K562 (cell line): ENCODE data around the gene BRPF1. TPM values are rescaled to one million over a fixed set of nuclear protein-coding genes. Genes with fewer than 3 reads are reported as not detected.
A peak's percentile ranks its signal among the peaks of the same experiment; 100 is the strongest.

Experiments used
- AFF4 ChIP-seq: sonication (generic); formaldehyde crosslinking; IDR thresholded peaks from 2 replicates; pipeline ENCODE4 v1.8.0; 2023; ENCODE audit warnings: mild to moderate bottlenecking, missing genetic modification reagents
- ARID2 ChIP-seq: fragments of 450-650 bp; IDR thresholded peaks from 2 replicates; pipeline ENCODE4 v1.6.1; 2017; ENCODE audit warnings: antibody characterized with exemption, mild to moderate bottlenecking
- CBX2 ChIP-seq: fragments of 200-600 bp; sonication (generic); IDR thresholded peaks from one replicate; pipeline ENCODE4 v1.6.1; 2012; ENCODE audit warnings: mild to moderate bottlenecking, low read length, inconsistent platforms; ENCODE audit not compliant: insufficient read depth, poor library complexity, severe bottlenecking
- FOXA1 ChIP-seq: fragments of 450-650 bp; IDR thresholded peaks from 2 replicates; pipeline ENCODE4 v1.6.1; 2016; ENCODE audit warnings: mild to moderate bottlenecking, borderline replicate concordance
- FOXK1 ChIP-seq: sonication (generic); formaldehyde crosslinking; IDR thresholded peaks from 2 replicates; pipeline ENCODE4 v1.8.0; 2022; ENCODE audit warnings: missing genetic modification reagents, mild to moderate bottlenecking, borderline replicate concordance
- KDM5B ChIP-seq: fragments of 200-600 bp; sonication (generic); IDR thresholded peaks from 2 replicates; pipeline ENCODE4 v1.6.1; 2012; ENCODE audit warnings: low read depth, mild to moderate bottlenecking, moderate library complexity, low read length, control low read depth, inconsistent platforms; ENCODE audit not compliant: insufficient replicate concordance
- MAFG ChIP-seq: fragments of 450-650 bp; conservative IDR thresholded peaks from 2 replicates; pipeline ENCODE4 v1.6.1; 2016; ENCODE audit warnings: missing genetic modification characterization, missing compliant biosample characterization
- NCOA6 ChIP-seq: fragments of 450-650 bp; IDR thresholded peaks from 2 replicates; pipeline ENCODE4 v1.6.1; 2017; ENCODE audit warnings: mild to moderate bottlenecking
- NEUROD1 ChIP-seq: fragments of 150-350 bp; IDR thresholded peaks from 2 replicates; pipeline ENCODE4 v1.6.1; 2014; ENCODE audit warnings: borderline replicate concordance, low read length, low read depth; ENCODE audit not compliant: partially characterized antibody
- NFATC3 ChIP-seq: fragments of 450-650 bp; IDR thresholded peaks from 2 replicates; pipeline ENCODE4 v1.6.1; 2017; ENCODE audit warnings: mild to moderate bottlenecking
- NFE2 ChIP-seq: IDR thresholded peaks from 2 replicates; pipeline ENCODE4 v1.6.1; 2014; ENCODE audit warnings: antibody characterized with exemption, low read depth
- PCBP1 ChIP-seq: fragments of 200-400 bp; formaldehyde crosslinking; IDR thresholded peaks from 2 replicates; pipeline ENCODE4 v1.6.1; 2018; ENCODE audit warnings: mild to moderate bottlenecking, low read depth, low read length; ENCODE audit not compliant: poor library complexity, severe bottlenecking
- PRMT5 ChIP-seq: sonication (generic); formaldehyde crosslinking; IDR thresholded peaks from 2 replicates; pipeline ENCODE4 v1.5.0; 2020; ENCODE audit warnings: missing genetic modification reagents
- RBM22 ChIP-seq: fragments of 200-400 bp; formaldehyde crosslinking; IDR thresholded peaks from 2 replicates; pipeline ENCODE4 v1.6.1; 2018; ENCODE audit warnings: low read length, low read depth; ENCODE audit not compliant: poor library complexity, severe bottlenecking
- STAT6 ChIP-seq: sonication (generic); formaldehyde crosslinking; IDR thresholded peaks from 2 replicates; pipeline ENCODE4 v1.8.1; 2023; ENCODE audit warnings: mild to moderate bottlenecking, missing genetic modification reagents
- UBTF ChIP-seq, 2 experiments: IDR thresholded peaks; 2 replicates each; pipeline ENCODE4 v1.6.1; 2012; ENCODE audit warnings: improper control_type of control experiment in 2 of 2, low read depth in 2 of 2, low read length in 2 of 2, borderline replicate concordance in 1 of 2
- ZNF184 ChIP-seq: sonication (generic); formaldehyde crosslinking; IDR thresholded peaks from 2 replicates; pipeline ENCODE4 v1.5.0; 2020; ENCODE audit warnings: missing genetic modification reagents
- ZNF232 ChIP-seq: sonication (generic); formaldehyde crosslinking; IDR thresholded peaks from 2 replicates; pipeline ENCODE4 v1.8.0; 2022; ENCODE audit warnings: mild to moderate bottlenecking, missing genetic modification reagents
- ZNF561 ChIP-seq: fragments of 450-650 bp; formaldehyde crosslinking; conservative IDR thresholded peaks from 2 replicates; pipeline ENCODE4 v1.4.0; 2020; ENCODE audit warnings: mild to moderate bottlenecking, moderate library complexity
- polyA plus RNA-seq, 8 experiments: library from polyadenylated mRNA; depleted of rRNA in 4 of 8; stranded (reverse) in 5 of 8; unstranded in 3 of 8; fragments of >200 nt; fragmentation: Nextera tagmentation in 2 of 8; fragmentation: Illumina TruSeq in 1 of 8; extraction: Ambion mirVana in 2 of 8; extraction: Trizol in 1 of 8; gene quantifications; 2 replicates each; pipeline versions ENCODE4 v1.2.1 to v1.2.3, GENCODE V29; 2011 to 2014; ENCODE audit warnings: inconsistent platforms in 1 of 8, missing spikeins in 1 of 8
- total RNA-seq, 7 experiments: library from RNA; depleted of rRNA in 6 of 7; stranded (reverse); fragments of >200 nt in 6 of 7; fragmentation: Illumina TruSeq in 2 of 7; extraction: Trizol in 2 of 7; gene quantifications; 2 replicates each; pipeline versions ENCODE4 v1.2.1 to v1.2.3, GENCODE V29; 2011 to 2021; ENCODE audit warnings: low replicate concordance in 1 of 7

The BRPF1 gene
- total and polyA plus RNA-seq, 9 of the 15 experiments (the other 6 are each of a cell fraction or from before 2014, with no cell fraction given): 1.1 to 40.2 (median 23.5) TPM

GRCh38 chr3:9730657-9731205 is 804 bp upstream of the BRPF1 start (continued):
- TF ChIP-seq CBX2: no peak
- no peak for TF ChIP-seq ZNF184 (CRISPR knock-in tag)
- no peak for TF ChIP-seq PCBP1
- no peak for TF ChIP-seq NCOA6
- TF ChIP-seq NFATC3: no peak
- no peak for TF ChIP-seq MAFG
- no peak for TF ChIP-seq AFF4 (CRISPR knock-in tag)
- no peak for TF ChIP-seq ZNF561 (CRISPR knock-in tag)
- no peak for TF ChIP-seq NFE2
- TF ChIP-seq KDM5B: no peak
- no peak for TF ChIP-seq ZNF232 (CRISPR knock-in tag)
- no peak for TF ChIP-seq FOXA1
- 0 out of 2 replicates have a peak, but pooled peaks have one; percentile 57 for TF ChIP-seq FOXK1 (CRISPR knock-in tag)
- TF ChIP-seq ARID2: 0 out of 2 replicates have a peak, but pooled peaks have one; percentile 31
- TF ChIP-seq RBM22: no peak
- TF ChIP-seq PRMT5 (CRISPR knock-in tag): no peak
- no peak for TF ChIP-seq NEUROD1
- TF ChIP-seq UBTF (IDR thresholded peaks at IDR 0.05; ENCODE audit: borderline replicate concordance in 1 of 2, low read depth in 2 of 2, low read length in 2 of 2): no peak
- no peak for TF ChIP-seq STAT6 (CRISPR knock-in tag)
